ENCODE results near the gene LRRN2. TPM values are rescaled to one million over a fixed set of nuclear protein-coding genes. Genes with fewer than 3 reads are reported as not detected.

The LRRN2 gene
- total RNA-seq, 1 experiment from 2014 or later, result 4.6 TPM

DNA sequence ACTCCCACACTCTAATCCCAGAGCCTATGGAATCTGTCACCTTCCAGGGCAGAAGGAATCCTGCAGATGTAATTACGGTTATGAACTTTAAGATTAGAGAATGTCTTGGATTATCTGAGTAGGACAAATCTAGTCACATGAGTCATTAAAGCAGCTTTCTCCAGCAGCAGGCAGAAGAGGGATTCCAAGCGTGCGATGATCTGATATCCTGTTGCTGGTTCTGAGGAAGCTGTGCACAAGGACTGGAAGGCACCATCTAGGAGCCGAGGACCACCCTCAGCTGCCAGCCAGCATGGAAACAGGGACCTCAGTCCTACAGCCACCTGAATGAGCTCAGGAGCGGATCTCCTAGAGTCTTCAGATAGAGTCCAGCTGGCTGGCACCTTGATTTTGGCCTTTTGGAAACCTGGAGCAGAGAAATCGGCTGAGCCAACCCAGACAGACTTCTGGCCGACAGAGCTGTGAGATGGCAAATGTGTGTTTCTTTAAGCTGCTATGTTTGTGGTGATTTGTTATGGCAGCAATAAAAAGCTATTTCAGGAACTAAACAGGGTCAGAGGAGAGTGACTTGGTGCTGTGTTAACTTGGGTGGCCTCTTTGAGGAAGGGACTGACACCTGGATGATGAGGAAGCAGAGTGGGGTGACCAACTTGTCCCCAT is 34.5 kb downstream of the LRRN2 start:
- H3K9me2 ChIP-seq (ENCODE audit: insufficient read depth), result no peaks in the 10 kb centered on the region
- H3K4me2 ChIP-seq, result no peak overlapping the region
- BruUV-seq (replicated peaks), result no TSS peak
- no peaks in the 10 kb centered on the region for H3K9me3 ChIP-seq (ENCODE audit: insufficient read depth, low read depth)
- intact Hi-C loops (cut with micrococcal nuclease; ENCODE audit: unreplicated experiment), result no loop called here
- H3K4me3 ChIP-seq, result no peak overlapping the region
- H3K79me2 ChIP-seq (ENCODE audit: low read depth), result no peaks in the 10 kb centered on the region
- H3K27ac ChIP-seq, result no peak overlapping the region
- peaks cover 29% of the 10 kb centered on the region for H3F3A ChIP-seq (ENCODE audit: insufficient read depth, low read depth)
- no peak for DNase-seq
- TF ChIP-seq, protein P1, sequence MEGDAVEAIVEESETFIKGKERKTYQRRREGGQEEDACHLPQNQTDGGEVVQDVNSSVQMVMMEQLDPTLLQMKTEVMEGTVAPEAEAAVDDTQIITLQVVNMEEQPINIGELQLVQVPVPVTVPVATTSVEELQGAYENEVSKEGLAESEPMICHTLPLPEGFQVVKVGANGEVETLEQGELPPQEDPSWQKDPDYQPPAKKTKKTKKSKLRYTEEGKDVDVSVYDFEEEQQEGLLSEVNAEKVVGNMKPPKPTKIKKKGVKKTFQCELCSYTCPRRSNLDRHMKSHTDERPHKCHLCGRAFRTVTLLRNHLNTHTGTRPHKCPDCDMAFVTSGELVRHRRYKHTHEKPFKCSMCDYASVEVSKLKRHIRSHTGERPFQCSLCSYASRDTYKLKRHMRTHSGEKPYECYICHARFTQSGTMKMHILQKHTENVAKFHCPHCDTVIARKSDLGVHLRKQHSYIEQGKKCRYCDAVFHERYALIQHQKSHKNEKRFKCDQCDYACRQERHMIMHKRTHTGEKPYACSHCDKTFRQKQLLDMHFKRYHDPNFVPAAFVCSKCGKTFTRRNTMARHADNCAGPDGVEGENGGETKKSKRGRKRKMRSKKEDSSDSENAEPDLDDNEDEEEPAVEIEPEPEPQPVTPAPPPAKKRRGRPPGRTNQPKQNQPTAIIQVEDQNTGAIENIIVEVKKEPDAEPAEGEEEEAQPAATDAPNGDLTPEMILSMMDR (conservative IDR thresholded peaks at IDR 0.05), result no peak
- TF ChIP-seq EZH2 (IDR thresholded peaks at IDR 0.05; ENCODE audit: low read depth), result no peak
- POLR2A ChIA-PET (ENCODE audit: unreplicated experiment), result no interaction called here
- H3K27me3 ChIP-seq (ENCODE audit: insufficient read depth, low read depth), result no peaks in the 10 kb centered on the region
- no peaks in the 10 kb centered on the region for H4K20me1 ChIP-seq (ENCODE audit: insufficient read depth)
- CTCF ChIA-PET, result interaction anchor here (0.6 kb wide), 1 partner anchor 112 kb away, joined by 3 read pairs; no protein-coding TSS in a partner anchor
- H3K36me3 ChIP-seq (ENCODE audit: low read depth), result no peaks in the 10 kb centered on the region
- no peak overlapping the region for H2AFZ ChIP-seq
- H3K4me1 ChIP-seq (replicated peaks; ENCODE audit: insufficient read depth), result peaks cover 26% of the 10 kb centered on the region

DNA sequence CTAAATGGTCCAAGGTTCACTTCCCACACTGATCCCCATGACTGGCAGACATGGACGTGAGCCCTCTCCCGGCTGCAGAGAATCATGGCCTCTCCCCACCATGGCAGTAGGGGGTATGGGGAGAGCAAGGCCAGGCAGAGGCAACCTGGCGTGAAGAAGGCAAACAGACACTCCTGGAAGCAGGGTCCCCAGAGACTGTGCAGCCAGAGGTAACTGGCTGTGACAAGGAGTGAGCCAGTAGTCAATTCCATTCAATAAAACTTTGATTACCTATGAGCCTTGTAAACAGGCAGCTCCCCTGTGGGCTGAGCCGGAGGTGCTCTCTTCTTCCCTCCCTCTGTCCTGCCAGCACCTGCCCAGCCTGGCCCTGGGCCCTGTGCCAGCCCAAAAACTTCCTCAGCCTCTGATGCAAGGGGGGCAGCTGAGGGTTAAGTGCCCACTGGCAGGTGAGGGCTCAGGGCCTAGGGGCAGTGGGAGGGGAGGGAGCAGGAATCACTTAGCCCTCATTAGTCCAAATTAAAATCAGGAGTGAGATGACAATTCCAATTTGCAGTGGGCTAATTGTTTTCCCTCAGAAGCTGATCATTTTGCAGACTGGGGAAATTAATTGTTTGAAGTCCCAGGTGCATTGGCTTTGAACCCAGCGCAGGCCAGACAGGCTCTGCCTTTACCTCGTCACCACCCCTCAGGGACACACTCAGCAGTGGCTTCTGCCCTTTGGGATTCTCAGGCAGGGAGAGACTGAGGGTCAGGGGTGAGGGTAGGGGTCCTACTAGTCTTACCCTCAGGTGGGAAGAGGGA is 35.6 kb downstream of the LRRN2 start:
- H3F3A ChIP-seq (ENCODE audit: insufficient read depth, low read depth), result peaks cover 30% of the 10 kb centered on the region
- no peaks in the 10 kb centered on the region for H3K36me3 ChIP-seq (ENCODE audit: low read depth)
- ChIA-PET CTCF (no interaction called here), POLR2A (ENCODE audit: unreplicated experiment) (no interaction called here)
- H4K20me1 ChIP-seq (ENCODE audit: insufficient read depth), result no peaks in the 10 kb centered on the region
- intact Hi-C loops (cut with micrococcal nuclease; ENCODE audit: unreplicated experiment), result loop anchor here (5.0 kb wide), 1 partner anchor 63 kb away; no protein-coding TSS in a partner anchor
- no peaks in the 10 kb centered on the region for H3K27me3 ChIP-seq (ENCODE audit: insufficient read depth, low read depth)
- no peaks in the 10 kb centered on the region for H3K79me2 ChIP-seq (ENCODE audit: low read depth)
- no peak overlapping the region for H3K4me3 ChIP-seq
- H2AFZ ChIP-seq, result no peak overlapping the region
- H3K4me1 ChIP-seq (replicated peaks; ENCODE audit: insufficient read depth), result peaks cover 27% of the 10 kb centered on the region
- no peak for DNase-seq
- H3K27ac ChIP-seq, result no peak overlapping the region
- no peaks in the 10 kb centered on the region for H3K9me3 ChIP-seq (ENCODE audit: insufficient read depth, low read depth)
- H3K9me2 ChIP-seq (ENCODE audit: insufficient read depth), result no peaks in the 10 kb centered on the region
- no TSS peak for BruUV-seq (replicated peaks)
- TF ChIP-seq EZH2 (IDR thresholded peaks at IDR 0.05; ENCODE audit: low read depth), result no peak
- TF ChIP-seq, protein P1 (conservative IDR thresholded peaks at IDR 0.05), result no peak
- H3K4me2 ChIP-seq, result no peak overlapping the region

DNA sequence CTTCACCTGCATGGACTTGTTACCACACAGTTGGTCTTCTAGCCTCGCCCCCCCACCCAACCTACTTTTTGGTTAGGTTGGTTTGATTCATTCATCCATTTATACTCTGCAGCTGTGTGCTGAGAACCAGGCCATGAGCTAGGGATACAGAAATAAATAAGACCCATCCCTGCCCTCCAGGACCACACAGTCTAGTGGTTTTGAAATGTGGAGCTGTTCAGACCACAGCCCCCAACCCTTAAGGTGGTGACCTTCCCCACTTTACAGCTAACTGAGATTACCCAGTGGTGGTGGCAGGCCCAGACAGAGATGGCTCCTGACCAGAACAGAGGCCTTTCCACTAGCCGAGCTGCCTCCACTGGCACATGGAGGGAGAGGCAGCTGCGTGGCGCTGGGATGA is 37.0 kb downstream of the LRRN2 start:
- no peak for TF ChIP-seq EZH2 (IDR thresholded peaks at IDR 0.05; ENCODE audit: low read depth)
- Histone ChIP-seq H3K27me3 (ENCODE audit: insufficient read depth, low read depth) (no peaks in the 10 kb centered on the region), H4K20me1 (ENCODE audit: insufficient read depth) (no peaks in the 10 kb centered on the region), H3K9me2 (ENCODE audit: insufficient read depth) (no peaks in the 10 kb centered on the region), H3K4me1 (replicated peaks; ENCODE audit: insufficient read depth) (peaks cover 27% of the 10 kb centered on the region), H3K79me2 (ENCODE audit: low read depth) (no peaks in the 10 kb centered on the region), H3K27ac (no peak overlapping the region), H3K36me3 (ENCODE audit: low read depth) (no peaks in the 10 kb centered on the region), H3K4me2 (no peak overlapping the region), H3F3A (ENCODE audit: insufficient read depth, low read depth) (peaks cover 30% of the 10 kb centered on the region), H2AFZ (no peak overlapping the region), H3K4me3 (no peak overlapping the region), H3K9me3 (ENCODE audit: insufficient read depth, low read depth) (no peaks in the 10 kb centered on the region)
- BruUV-seq (replicated peaks), result no TSS peak
- POLR2A ChIA-PET (ENCODE audit: unreplicated experiment), result no interaction called here
- intact Hi-C loops (cut with micrococcal nuclease; ENCODE audit: unreplicated experiment), result loop anchor here (5.0 kb wide), 1 partner anchor 61 kb away; no protein-coding TSS in a partner anchor
- no peak for DNase-seq
- CTCF ChIA-PET, result no interaction called here

Measured in PC-9 (cell line).